Measurements from ENCODE around the gene ADRA1B. TPM values are rescaled to one million over a fixed set of nuclear protein-coding genes. Genes with fewer than 3 reads are reported as not detected.

ADRA1B gene
- total RNA-seq, 2 experiments from 2014 or later = not detected

- no peaks in the 10 kb centered on the region for H3K36me3 Mint-ChIP-seq (ENCODE audit: low read depth)
- intact Hi-C loops (cut with DNase I, micrococcal nuclease) = no loop called here
- no peaks in the 10 kb centered on the region for H3K9me3 Mint-ChIP-seq (ENCODE audit: low read depth)
- no peak overlapping the region for H3K27ac Mint-ChIP-seq
- DNase-seq = no peak
- H3K4me1 Mint-ChIP-seq = no peaks in the 10 kb centered on the region
- peaks cover 13% of the 10 kb centered on the region for H3K27me3 Mint-ChIP-seq
- CTCF ChIA-PET = no interaction called here
- ATAC-seq = no peak
- H3K4me3 Mint-ChIP-seq = no peak overlapping the region
- POLR2A ChIA-PET = no interaction called here
Observed at GRCh38 chr5:159935946-159936345, 19.7 kb downstream of the ADRA1B start.

- Mint-ChIP-seq H3K27me3 (peaks cover 18% of the 10 kb centered on the region), H3K4me3 (no peak overlapping the region), H3K36me3 (ENCODE audit: low read depth) (no peaks in the 10 kb centered on the region), H3K9me3 (ENCODE audit: low read depth) (no peaks in the 10 kb centered on the region), H3K27ac (no peak overlapping the region), H3K4me1 (no peaks in the 10 kb centered on the region)
- ChIA-PET POLR2A (no interaction called here), CTCF (no interaction called here)
- intact Hi-C loops (cut with DNase I, micrococcal nuclease) = no loop called here
- DNase-seq (no peak), ATAC-seq (no peak)
Observed at GRCh38 chr5:159936686-159937329, 20.5 kb downstream of the ADRA1B start.

- no peak overlapping the region for H3K27ac Mint-ChIP-seq
- H3K4me3 Mint-ChIP-seq = no peak overlapping the region
- no peak for ATAC-seq
Observed at GRCh38 chr5:159937580-159937979, 21.3 kb downstream of the ADRA1B start.

GRCh38 chr5:159943326-159943725, 27.0 kb downstream of the ADRA1B start:
- intact Hi-C loops (cut with DNase I, micrococcal nuclease) = no loop called here
- H3K9me3 Mint-ChIP-seq (ENCODE audit: low read depth) = no peaks in the 10 kb centered on the region
- CTCF ChIA-PET = interaction anchor here (0.7 kb wide), 1 partner anchor 10 kb away, joined by 3 read pairs; no protein-coding TSS in a partner anchor
- POLR2A ChIA-PET = no interaction called here
- DNase-seq = no peak
- ATAC-seq = no peak
- peaks cover 24% of the 10 kb centered on the region for H3K27me3 Mint-ChIP-seq
- no peak overlapping the region for H3K27ac Mint-ChIP-seq
- H3K4me3 Mint-ChIP-seq = no peak overlapping the region
- H3K4me1 Mint-ChIP-seq = no peaks in the 10 kb centered on the region
- H3K36me3 Mint-ChIP-seq (ENCODE audit: low read depth) = no peaks in the 10 kb centered on the region

More at GRCh38 chr5:159937580-159937979, 21.3 kb downstream of the ADRA1B start:
- DNase-seq = no peak
- Mint-ChIP-seq H3K4me1 (no peaks in the 10 kb centered on the region), H3K9me3 (ENCODE audit: low read depth) (no peaks in the 10 kb centered on the region), H3K27me3 (peaks cover 13% of the 10 kb centered on the region), H3K36me3 (ENCODE audit: low read depth) (no peaks in the 10 kb centered on the region)
- ChIA-PET POLR2A (no interaction called here), CTCF (no interaction called here)
- intact Hi-C loops (cut with DNase I, micrococcal nuclease) = no loop called here

GRCh38 chr5:159944056-159944600, 27.8 kb downstream of the ADRA1B start:
- no peaks in the 10 kb centered on the region for H3K36me3 Mint-ChIP-seq (ENCODE audit: low read depth)
- DNase-seq = no peak
- POLR2A ChIA-PET = no interaction called here
- peaks cover 24% of the 10 kb centered on the region for H3K27me3 Mint-ChIP-seq
- H3K4me1 Mint-ChIP-seq = no peaks in the 10 kb centered on the region
- no peak for ATAC-seq
- no peaks in the 10 kb centered on the region for H3K9me3 Mint-ChIP-seq (ENCODE audit: low read depth)
- H3K27ac Mint-ChIP-seq = no peak overlapping the region
- CTCF ChIA-PET = no interaction called here
- intact Hi-C loops (cut with DNase I, micrococcal nuclease) = no loop called here
- no peak overlapping the region for H3K4me3 Mint-ChIP-seq

GRCh38 chr5:159945359-159945758, 29.1 kb downstream of the ADRA1B start:
- Mint-ChIP-seq H3K27ac (no peak overlapping the region), H3K36me3 (ENCODE audit: low read depth) (no peaks in the 10 kb centered on the region), H3K4me3 (no peak overlapping the region), H3K9me3 (ENCODE audit: low read depth) (no peaks in the 10 kb centered on the region), H3K4me1 (no peaks in the 10 kb centered on the region), H3K27me3 (peaks cover 26% of the 10 kb centered on the region)
- no peak for DNase-seq
- no peak for ATAC-seq
- ChIA-PET POLR2A (no interaction called here), CTCF (interaction anchor here (0.6 kb wide), 1 partner anchor 547 kb away, joined by 3 read pairs; no protein-coding TSS in a partner anchor)
- intact Hi-C loops (cut with DNase I, micrococcal nuclease) = no loop called here

GRCh38 chr5:159947708-159948358, 31.6 kb downstream of the ADRA1B start:
- Mint-ChIP-seq H3K9me3 (ENCODE audit: low read depth) (no peaks in the 10 kb centered on the region), H3K27ac (no peak overlapping the region), H3K36me3 (ENCODE audit: low read depth) (no peaks in the 10 kb centered on the region), H3K27me3 (peaks cover 19% of the 10 kb centered on the region), H3K4me3 (no peak overlapping the region), H3K4me1 (no peaks in the 10 kb centered on the region)
- ChIA-PET CTCF (interaction anchor here (0.9 kb wide), 1 partner anchor 14 kb away, joined by 3 read pairs; no protein-coding TSS in a partner anchor), POLR2A (no interaction called here)
- intact Hi-C loops (cut with DNase I, micrococcal nuclease) = no loop called here
- ATAC-seq = no peak
- DNase-seq = no peak

- Mint-ChIP-seq H3K4me1 (no peaks in the 10 kb centered on the region), H3K9me3 (ENCODE audit: low read depth) (no peaks in the 10 kb centered on the region), H3K4me3 (no peak overlapping the region), H3K36me3 (ENCODE audit: low read depth) (no peaks in the 10 kb centered on the region), H3K27ac (no peak overlapping the region), H3K27me3 (peaks cover 8% of the 10 kb centered on the region)
- ChIA-PET CTCF (interaction anchor here (0.6 to 0.8 kb wide), 3 partner anchors 16 to 353 kb away, joined by 3 read pairs; no protein-coding TSS in a partner anchor), POLR2A (no interaction called here)
- ATAC-seq (no peak), DNase-seq (no peak)
- intact Hi-C loops (cut with DNase I, micrococcal nuclease) = no loop called here
Observed at GRCh38 chr5:159951387-159951786, 35.1 kb downstream of the ADRA1B start.

- H3K9me3 Mint-ChIP-seq (ENCODE audit: low read depth) = no peaks in the 10 kb centered on the region
- H3K4me3 Mint-ChIP-seq = no peak overlapping the region
- H3K36me3 Mint-ChIP-seq (ENCODE audit: low read depth) = no peaks in the 10 kb centered on the region
- ChIA-PET CTCF (interaction anchor here (0.6 kb wide), 1 partner anchor 15 kb away, joined by 3 read pairs; no protein-coding TSS in a partner anchor), POLR2A (no interaction called here)
- H3K27me3 Mint-ChIP-seq = peaks cover 8% of the 10 kb centered on the region
- intact Hi-C loops (cut with DNase I, micrococcal nuclease) = no loop called here
- no peak for DNase-seq
- no peak overlapping the region for H3K27ac Mint-ChIP-seq
- H3K4me1 Mint-ChIP-seq = no peaks in the 10 kb centered on the region
- no peak for ATAC-seq
Observed at GRCh38 chr5:159951834-159952233, 35.6 kb downstream of the ADRA1B start.

GRCh38 chr5:159953609-159954008, 37.3 kb downstream of the ADRA1B start:
- Mint-ChIP-seq H3K4me1 (no peaks in the 10 kb centered on the region), H3K36me3 (ENCODE audit: low read depth) (no peaks in the 10 kb centered on the region), H3K4me3 (no peak overlapping the region), H3K9me3 (ENCODE audit: low read depth) (no peaks in the 10 kb centered on the region), H3K27me3 (peaks cover 4% of the 10 kb centered on the region), H3K27ac (no peak overlapping the region)
- ATAC-seq (no peak), DNase-seq (no peak)
- intact Hi-C loops (cut with DNase I, micrococcal nuclease) = no loop called here
- ChIA-PET CTCF (interaction anchor here (0.5 to 1.3 kb wide), 3 partner anchors 10 to 92 kb away, joined by 3 to 6 read pairs (median 3); no protein-coding TSS in a partner anchor), POLR2A (interaction anchor here (0.6 kb wide), 1 partner anchor 34 kb away, joined by 3 read pairs; no protein-coding TSS in a partner anchor)

- CTCF ChIA-PET = no interaction called here
- POLR2A ChIA-PET = no interaction called here
Observed at GRCh38 chr5:159955056-159955624, 38.9 kb downstream of the ADRA1B start.

GRCh38 chr5:159956074-159956473, 39.8 kb downstream of the ADRA1B start:
- no peak for DNase-seq
- no peaks in the 10 kb centered on the region for H3K4me1 Mint-ChIP-seq
- CTCF ChIA-PET = no interaction called here
- intact Hi-C loops (cut with DNase I, micrococcal nuclease) = no loop called here
- ATAC-seq = no peak
- no peak overlapping the region for H3K27ac Mint-ChIP-seq
- H3K4me3 Mint-ChIP-seq = no peak overlapping the region
- H3K27me3 Mint-ChIP-seq = no peaks in the 10 kb centered on the region
- POLR2A ChIA-PET = no interaction called here
- no peaks in the 10 kb centered on the region for H3K9me3 Mint-ChIP-seq (ENCODE audit: low read depth)
- no peaks in the 10 kb centered on the region for H3K36me3 Mint-ChIP-seq (ENCODE audit: low read depth)

More at GRCh38 chr5:159955056-159955624, 38.9 kb downstream of the ADRA1B start:
- DNase-seq = no peak
- H3K9me3 Mint-ChIP-seq (ENCODE audit: low read depth) = no peaks in the 10 kb centered on the region
- ATAC-seq = no peak
- intact Hi-C loops (cut with DNase I, micrococcal nuclease) = no loop called here
- no peaks in the 10 kb centered on the region for H3K4me1 Mint-ChIP-seq
- H3K27ac Mint-ChIP-seq = no peak overlapping the region
- no peaks in the 10 kb centered on the region for H3K27me3 Mint-ChIP-seq
- H3K4me3 Mint-ChIP-seq = no peak overlapping the region
- H3K36me3 Mint-ChIP-seq (ENCODE audit: low read depth) = no peaks in the 10 kb centered on the region

Data from activated CD4-positive, alpha-beta T cell treated with anti-CD3 and anti-CD28 coated beads for 36 hours (primary cell).